GM12872 (cell line): ENCODE measurements around the gene PDZD7.

ENCODE experiments used
- CTCF ChIP-seq: IDR thresholded peaks from 3 replicates; pipeline ENCODE4 v1.5.1; 2011; ENCODE audit warnings: low read depth, mild to moderate bottlenecking, low read length, moderate library complexity; ENCODE audit not compliant: insufficient read depth

The PDZD7 gene

GRCh38 chr10:100981178-100981772 is 49.7 kb downstream of the PDZD7 start:
- TF ChIP-seq CTCF = no peak

GRCh38 chr10:100980711-100981110 is 50.2 kb downstream of the PDZD7 start:
- no peak for TF ChIP-seq CTCF

DNA sequence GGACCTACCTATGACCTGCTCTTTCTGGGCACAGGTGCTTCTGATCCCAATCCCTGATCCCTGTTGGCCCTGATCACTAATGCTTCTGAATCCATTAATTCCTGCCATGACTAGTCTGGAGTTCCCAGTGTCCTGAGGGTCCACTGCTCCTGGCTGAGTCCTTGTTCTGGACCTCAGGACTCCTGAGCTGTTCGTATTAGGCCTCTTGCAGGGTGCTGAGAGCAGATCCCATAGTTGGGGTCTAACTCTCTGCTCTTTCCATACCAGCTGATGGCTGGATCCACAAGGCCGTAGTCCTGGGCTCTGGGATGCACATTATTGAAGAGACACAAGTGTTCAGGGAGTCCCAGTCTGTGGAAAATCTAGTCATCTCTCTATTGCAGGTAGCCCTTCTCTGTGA is 50.6 kb downstream of the PDZD7 start:
- TF ChIP-seq CTCF = no peak

- no peak for TF ChIP-seq CTCF
Observed at GRCh38 chr10:100979791-100980272, 51.1 kb downstream of the PDZD7 start.

DNA sequence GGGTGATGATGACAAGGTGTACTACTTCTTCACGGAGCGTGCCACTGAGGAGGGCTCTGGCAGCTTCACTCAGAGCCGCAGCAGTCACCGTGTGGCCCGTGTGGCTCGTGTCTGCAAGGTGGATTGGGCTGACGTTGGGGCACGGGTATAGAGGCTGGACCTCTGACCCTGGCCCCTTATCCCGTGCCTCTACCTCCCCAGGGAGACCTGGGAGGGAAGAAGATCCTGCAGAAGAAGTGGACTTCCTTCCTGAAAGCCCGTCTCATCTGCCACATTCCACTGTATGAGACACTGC is 52.1 kb downstream of the PDZD7 start:
- TF ChIP-seq CTCF = no peak

DNA sequence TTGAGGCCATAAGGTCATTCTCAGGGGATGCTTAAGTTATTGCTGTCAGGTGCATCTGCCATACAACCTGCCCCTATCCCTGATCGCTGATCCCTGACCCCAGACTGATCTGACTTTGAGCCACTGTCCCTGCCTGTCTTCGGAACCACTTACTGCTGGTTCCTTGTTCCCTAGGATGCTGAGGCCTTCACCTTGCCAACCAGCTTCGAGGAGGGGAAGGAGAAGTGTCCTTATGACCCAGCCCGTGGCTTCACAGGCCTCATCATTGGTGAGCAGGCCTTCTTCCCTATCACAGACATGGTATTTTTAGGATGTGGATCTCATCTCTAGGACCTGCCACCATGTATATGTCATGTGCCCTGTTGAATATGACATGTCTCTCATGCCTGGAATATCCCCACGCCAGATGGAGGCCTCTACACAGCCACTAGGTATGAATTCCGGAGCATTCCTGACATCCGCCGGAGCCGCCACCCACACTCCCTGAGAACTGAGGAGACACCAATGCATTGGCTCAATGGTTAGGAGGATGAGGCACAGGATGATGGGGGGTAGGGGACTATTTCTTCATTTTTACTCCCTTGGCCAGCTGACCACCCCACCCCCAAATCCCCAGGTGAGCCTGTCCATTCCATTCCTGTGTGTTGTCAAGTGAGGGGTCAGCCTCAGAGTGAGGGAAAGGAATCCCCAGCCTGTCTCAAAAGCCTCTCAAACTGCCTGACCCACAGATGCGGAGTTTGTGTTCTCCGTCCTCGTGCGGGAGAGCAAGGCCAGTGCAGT is 52.6 kb downstream of the PDZD7 start:
- TF ChIP-seq CTCF = no peak

DNA sequence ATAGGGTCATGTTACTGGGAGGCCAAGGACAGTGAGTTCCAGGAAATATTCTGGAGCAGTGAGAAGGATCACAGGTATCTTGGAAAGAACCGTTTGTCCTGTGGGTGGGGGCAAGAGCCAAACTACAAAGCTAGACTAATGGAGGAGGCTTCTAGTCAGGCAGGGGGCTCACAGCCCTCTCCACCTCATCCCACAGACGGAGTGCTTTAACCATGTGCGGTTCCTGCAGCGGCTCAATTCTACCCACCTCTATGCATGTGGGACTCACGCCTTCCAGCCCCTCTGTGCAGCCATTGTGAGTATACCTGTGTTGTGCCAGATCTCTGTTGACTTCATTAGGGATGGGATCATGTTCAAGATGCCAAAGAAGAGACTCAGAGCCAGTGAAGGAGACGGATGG is 53.5 kb downstream of the PDZD7 start:
- no peak for TF ChIP-seq CTCF
